SKM-1 (cell line): Measurements from ENCODE around the gene ASIC2.

Experiments
- DNase-seq: peaks from one replicate; lab custom pipeline; 2025; ENCODE audit not compliant: unreplicated experiment; lab: John Stamatoyannopoulos, UW

ASIC2 gene

DNA sequence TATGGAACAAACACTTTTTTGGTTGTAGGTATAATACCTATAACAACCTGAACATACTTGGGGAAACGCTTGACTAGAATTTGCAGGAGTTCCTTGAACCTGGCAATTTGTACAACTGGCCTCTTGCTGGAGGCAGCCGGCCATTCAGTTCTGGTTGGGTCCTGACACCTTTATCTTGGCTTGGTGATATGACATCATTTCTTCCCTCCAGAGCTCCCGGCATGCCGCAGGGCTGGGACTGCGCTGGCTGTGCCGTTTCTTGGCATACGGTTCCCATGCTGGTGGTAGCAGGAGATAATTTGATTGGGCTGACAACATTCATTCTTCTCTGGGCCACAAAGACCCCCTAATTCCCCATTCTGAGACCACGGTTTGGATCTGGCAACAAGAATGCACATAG, 87.5 kb downstream of the ASIC2 start:
- no peak for DNase-seq

DNA sequence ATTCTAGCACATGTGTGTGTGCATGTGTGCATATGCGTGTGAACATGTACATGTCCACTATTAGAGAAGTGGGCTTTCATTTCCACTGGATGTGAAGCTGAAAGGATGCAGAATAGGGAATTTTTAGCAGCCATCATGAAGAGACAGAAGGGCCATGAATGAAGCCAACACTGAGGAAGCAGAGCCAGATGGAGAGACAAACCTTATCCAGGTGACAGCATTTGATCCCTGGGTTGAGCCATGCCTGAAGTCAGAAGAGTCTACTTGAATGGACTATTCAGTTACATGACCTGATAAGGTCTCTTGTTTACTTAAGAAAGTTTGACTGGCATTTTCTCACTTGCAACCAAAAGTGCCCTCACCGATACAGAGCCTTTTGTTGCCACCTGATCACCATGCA, 88.4 kb downstream of the ASIC2 start:
- DNase-seq = no peak

DNA sequence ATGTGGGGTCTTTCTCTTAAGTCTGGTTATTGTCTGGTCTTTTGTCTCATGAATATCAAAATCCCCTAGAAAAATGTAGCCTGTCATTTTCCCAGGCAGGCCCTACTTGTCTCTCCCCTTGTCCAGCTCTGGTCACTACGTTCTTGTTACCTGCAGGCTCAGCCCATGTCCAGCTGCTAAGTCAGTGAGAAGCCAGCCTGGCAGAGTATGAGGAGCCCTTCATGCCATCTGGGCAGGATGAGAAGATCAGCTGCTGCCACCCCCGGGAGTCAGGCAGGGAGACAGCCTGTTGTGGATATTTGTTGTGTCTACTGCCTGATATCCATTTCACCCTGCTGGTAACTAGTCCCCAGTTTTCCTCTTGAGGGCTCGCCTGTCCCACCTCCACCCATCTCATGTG, 88.9 kb downstream of the ASIC2 start:
- DNase-seq = no peak

DNA sequence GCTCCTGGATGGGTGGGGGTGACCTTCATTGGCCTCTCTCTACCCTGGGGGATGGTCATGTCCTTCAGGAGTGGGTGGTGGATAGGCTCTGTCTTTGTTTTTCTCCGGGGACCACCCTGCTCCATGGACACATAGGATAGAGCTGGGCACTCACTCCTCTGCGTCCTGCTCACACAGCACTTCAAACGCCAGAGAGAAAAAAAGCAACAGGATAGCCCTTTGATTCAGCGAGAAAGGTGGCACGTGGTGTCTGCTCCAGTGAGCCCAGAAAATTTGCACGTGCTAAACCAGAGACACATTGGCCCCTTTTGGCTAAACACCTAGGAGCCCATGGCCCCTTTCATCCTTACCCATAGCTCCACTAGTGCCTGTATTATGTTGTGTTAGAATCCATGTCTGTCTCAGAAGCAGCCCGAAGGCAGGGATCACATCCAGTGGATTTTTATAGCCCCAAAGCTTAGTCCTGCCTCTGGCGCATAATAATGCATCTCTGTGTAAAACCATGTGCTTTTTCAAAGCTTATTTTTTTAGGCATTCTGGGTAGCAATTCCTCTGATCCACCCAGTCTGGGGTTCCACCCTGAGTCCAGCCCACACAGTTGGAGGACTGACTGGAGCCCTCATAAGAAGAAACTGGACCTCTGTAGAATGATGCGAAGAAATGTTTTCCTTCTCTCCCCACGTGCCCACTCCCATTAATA, 90.1 kb downstream of the ASIC2 start:
- no peak for DNase-seq

DNA sequence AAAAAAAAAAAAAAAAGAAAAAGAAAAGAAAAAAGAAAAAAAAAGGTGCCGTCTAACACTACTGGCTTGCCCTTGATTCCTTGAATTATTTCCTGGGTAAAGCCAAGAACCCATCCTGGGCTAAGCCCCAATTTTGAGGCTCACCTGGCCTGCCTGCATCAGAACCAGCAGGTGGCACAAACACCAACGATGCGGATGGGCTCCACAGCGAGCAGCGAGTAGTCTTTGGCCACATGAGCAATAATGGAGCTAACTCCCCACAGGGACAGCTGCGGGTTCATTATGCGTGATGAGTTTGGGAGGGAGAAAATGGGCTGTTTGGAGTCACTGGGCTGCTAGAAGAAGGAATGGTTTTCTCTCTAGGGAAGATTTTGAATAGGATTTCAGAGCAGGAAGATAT, 91.1 kb downstream of the ASIC2 start:
- DNase-seq = no peak

DNA sequence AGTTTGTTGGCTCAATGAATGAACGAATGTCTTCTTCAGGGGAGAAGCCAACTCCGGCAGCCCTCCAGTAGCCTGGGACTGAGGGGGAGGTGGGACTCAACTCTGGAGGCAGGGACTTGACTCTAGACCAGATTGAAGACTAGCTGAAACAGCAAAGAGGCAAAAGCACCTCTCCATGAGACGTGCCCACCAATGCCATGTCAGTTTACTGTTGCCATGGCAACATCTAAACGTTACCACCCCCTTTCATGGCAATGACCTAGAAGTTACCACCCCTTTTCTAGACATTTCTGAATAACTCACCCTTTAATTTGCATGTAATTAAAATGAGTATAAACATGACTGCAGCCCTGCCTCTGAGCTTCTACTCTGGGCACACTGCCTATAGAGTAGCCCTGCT, 91.8 kb downstream of the ASIC2 start:
- no peak for DNase-seq

DNA sequence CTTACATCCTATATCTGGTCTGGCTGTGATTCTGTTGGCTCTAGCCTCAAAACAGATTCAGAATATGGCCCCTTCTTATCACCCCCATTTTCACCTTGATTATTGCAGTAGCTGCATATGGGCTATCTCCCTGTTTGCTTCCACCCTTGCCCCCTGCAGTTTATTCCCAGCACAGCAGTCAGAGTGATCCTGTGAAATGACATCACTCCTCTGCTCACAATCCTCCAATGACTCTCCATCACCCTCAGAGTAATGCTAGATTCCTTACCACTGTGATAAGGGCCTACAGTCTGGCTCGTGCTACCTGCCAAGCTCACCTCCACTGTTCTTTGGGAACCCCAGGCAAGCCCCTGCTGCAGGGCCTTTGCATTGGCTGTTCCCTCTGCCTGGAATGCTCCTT, 92.5 kb downstream of the ASIC2 start:
- no peak for DNase-seq

DNA sequence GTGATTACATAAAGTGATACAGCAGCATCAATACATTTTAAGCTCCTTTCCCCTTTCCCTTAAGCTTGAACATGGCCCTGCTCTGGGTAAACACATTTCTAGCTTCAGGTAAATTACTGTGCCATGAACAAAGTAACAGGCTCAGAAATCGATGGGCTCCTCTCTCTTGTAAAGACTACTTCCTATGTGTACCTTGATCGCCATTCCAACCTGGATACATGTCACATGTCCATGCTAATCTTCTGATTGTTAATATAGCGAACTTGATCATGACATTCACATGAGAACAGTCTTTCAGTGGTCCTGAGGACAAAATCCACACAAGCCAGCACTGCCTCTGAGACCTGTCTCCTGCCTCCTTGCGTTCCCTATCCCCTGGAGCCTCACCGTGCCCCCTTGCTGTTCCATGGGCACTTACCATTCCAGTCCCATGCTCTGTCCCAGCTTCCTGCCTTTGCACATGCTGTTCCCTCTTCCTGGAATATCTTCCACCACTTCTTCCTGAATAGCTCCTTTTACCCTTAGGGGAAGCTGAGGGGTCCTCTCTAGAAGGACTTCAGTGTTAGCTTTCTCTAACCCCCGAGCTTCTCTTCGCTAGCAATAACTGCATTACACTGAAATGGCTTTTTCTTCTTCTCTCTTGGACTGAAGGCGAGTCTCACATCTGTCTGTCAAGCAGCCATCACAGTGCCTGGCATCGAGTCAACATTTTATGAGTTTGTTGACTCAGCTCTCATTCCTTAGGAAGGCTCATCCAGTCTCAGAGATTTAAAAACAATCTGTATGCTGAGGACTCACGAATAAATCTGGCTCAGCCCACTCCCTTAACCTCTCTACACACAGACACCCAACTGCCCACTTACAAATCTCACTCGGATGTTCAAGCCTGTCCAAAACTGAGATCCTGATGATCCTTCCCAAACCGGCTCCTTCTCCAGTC, 93.3 kb downstream of the ASIC2 start:
- no peak for DNase-seq

DNA sequence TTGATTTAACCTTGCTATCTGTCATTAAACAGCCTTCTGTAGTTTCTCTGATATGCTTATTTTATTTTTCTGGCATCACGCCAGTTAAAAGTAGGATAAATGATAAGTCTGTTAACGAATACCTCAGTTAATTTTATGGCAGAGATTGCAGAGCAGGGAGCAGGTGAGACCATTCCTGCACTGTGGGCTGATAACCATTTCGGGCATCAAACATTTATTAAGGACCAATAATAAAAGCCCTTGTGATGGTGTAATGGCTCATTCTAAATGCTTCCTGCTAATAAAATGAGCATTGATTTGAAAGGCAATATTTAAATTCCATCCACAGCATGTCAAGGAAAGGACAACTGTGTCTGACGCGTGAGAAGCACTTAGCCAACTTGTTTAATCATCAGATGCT, 94.1 kb downstream of the ASIC2 start:
- no peak for DNase-seq

DNA sequence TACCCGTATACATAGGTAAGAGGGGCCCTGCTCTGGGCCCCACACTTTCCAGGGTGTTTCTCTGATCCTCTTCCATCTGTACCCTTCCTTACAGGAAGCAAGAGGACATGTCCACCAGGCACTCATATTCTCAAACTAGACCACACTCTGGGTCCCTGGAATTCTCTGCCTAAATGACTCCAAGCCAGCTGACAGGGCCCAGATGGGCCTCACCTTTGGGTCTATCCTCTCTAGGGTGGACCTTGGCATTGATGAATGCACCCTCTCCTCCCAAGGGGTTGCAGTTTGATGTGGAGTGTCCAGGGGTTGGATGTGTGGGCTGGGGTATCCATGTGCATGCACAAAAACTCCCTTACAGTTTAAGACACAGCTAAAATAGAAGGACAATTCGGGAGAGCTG, 95.8 kb downstream of the ASIC2 start:
- DNase-seq = no peak

DNA sequence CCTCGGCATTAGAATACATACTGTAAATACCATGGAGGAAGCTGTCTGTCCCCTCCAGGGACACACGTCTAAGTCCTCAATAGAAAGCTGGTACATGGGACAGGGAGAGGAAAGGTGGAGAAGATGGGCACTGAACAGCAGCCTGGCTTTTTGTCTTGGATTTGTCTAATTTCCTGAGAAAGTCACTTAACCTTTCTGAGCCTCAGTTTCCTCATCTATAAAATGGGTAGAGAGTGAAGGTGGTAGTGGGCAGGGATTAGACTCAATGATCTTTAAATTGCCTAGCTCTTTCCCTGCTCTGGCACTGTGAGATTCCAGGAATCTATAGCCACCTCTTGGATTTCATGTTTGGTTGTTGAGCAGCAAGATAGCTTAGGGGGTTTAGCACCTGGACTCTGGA, 96.2 kb downstream of the ASIC2 start:
- DNase-seq = no peak

DNA sequence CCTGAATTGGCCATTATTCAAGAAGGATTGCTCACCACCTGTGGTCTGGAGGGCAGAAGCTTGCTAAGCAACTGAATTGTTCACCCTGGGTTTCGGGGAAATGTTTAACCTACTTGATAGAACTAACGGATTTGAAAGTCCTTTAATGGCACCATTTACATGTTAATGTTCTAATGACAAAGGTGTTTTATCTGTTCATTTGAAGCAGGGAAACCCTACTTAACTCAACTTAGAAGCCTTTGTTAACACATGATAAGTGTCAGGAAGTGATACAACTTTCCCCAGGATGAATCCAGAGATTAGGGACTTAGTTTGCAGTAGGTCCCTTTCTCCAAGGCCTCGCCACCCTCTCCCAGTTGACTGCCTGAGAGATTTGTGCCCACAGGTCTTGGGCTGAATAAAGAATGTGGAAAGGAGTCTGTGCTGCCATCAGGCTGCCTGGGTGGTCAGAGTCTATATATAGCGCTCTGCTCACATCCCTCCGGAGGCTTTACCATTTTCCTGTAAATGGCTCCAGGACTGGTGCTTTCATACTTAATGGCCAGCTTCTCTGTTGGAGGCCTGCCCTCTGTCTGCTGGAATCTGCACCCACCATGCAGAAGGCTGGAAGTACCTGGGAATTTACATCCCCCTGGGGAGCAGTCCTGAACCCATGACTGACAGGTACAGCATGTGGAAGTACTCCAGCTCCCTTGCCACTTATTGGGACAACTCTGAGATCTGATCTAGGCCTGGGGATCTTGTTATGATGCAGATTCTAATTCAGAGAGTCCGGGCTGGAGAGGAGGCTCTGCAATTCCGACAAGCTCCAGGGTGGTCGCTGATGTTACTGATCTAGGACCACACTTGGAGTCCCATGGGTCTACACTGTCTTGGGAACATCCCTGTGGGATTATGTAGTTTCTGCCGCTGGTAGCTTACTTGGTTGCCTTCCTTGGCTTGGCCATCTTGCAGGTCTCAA, 99.9 kb downstream of the ASIC2 start:
- no peak for DNase-seq

DNA sequence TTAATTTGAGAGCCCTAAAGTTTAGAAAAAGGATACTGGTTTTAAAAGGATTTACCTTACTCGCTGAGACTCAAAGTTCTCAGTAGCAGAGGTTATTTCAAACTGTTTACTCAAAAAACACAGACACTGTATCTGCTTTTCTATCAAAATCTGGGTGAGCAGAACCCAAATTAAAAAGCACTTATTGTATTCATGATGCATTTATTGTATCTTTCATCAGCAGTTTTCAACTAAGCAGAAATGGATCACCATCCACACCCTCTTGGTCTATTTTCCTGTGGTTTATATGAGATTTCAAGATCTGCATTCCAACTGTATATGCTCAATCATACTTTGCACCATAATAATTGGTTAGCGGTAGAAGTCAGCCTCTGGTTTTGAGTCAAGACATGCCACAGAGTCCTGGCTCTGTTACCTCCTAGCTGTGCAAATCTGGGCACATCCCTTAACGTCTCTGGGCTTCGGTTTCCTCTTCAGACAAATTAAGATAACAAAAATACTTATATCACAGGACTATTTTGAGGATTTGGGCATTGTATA, 109.5 kb downstream of the ASIC2 start:
- no peak for DNase-seq

DNA sequence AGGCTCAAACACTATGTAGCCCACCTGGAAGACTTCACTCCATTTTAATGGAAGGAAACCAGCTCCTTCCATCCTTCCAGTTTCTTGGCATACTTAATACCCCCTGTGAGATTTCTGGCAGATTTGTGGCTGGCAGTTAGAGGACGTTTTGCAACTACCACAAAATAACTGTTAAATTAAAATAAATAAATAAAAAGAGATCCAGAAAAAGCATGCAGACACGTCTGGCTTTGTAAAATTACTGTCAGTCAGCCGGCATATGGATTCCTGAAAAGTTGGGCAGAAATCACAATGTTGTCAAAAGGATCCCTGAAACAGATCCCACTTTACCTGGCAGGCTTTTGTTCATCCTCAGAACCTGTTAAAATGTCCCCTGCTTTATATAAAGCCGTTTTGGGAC, 113.9 kb downstream of the ASIC2 start:
- DNase-seq = no peak

DNA sequence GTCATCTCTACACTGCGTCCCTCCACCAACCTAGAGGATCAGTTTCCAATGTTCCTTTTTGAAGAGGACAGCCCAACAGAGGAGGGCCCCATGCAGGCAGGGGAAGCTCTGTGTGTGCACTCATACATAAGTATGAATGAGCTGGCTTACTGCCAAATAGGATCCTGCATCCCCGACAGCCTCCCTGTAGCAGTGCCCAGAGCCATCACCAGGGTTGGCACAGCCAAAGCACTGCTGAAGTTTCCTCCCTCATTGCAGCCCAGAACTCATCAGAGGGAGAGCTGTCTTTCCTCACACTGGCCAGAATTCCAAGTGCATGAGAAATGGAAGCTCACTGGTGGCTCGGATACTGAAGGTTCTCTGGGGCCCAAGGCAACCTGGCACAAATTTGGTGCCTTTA, 114.4 kb downstream of the ASIC2 start:
- DNase-seq = no peak

DNA sequence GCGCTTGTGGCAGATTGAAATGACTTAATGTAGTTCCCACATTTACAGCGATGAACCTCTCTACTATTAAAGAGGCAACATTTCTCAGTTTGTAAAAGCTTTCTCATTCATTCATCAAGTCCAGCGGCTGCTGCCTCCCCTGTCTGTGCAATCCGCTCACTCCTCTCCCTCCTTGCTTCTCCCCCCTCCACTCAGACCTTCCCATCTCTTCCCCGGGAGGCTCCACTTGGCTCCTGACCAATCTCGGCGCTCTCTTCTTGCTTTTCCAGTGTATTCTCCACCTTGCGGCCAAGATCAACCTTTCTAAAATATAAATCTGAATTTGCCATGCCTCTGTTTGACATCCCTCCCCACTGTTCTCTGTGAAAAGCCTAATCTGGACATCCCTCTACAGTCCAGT, 117.5 kb downstream of the ASIC2 start:
- DNase-seq = no peak

DNA sequence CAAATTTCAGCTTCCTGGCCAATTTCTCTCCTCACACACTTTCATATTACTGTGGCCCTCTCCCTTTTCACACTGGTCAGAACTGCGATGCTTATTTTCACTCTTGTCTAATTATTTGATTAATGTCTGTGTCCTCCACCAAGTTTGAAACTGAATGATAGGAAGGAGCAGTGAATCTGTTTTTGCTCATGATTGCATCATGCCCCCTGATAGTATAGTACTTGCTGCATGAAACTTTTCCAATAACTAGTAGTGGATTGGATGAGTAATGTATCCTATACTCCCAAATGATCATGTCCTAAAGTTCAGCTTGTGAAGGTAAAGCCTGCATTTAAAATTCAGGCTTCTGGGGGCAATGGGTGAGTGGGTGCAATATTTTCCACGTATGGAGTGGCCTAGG, 121.2 kb downstream of the ASIC2 start:
- DNase-seq = no peak

DNA sequence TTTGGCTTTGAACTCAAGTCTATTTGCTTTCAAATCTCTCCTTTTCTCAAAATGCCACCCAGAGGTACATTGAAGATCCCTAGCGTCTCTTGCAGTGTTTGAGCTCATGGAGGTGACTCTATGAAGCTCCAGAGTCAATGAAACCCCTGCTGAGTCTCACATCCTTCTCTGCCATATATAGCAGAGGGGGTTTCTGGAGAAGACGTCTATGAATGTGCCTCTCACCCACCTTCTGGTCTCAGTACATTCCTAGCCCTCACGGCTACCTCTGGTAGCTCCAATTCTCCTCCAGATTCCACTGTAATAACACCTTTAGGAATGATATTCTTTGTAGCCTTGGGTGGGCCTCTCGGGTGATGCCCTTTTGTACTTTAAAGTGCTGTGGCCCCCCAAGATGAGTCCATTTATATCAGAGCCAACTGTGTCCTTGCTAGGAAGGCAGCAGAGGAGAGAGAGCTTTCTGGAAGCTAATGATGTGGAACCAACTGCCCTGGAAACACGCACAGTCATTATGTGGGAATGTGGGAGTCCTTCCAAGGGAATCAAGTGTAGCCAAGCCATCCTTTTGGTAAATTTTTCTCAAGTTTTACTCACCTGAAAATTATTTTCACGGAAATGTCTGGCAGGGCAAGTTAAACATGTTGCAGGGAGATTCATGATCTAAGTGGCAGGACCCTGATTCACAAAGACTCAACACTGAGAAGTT, 123.4 kb downstream of the ASIC2 start:
- DNase-seq = no peak

DNA sequence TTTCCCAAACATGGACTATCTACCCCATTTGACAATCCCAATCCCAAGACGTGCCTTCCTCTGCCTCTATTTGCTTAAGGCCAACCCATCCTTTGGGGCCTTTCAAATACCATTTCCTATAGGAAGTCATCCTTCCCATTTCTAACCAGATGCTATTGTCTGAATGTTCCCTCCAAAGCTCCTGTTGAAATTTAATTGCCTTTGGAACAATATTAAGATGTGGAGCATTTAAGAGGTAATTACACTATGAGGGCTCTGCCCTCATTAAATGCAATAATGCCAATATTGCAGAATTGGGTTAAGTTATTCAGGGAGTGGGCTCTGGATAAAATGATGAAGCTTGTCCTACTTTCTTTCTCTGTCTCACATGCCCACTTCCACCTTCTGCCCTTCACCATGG, 125.4 kb downstream of the ASIC2 start:
- DNase-seq = no peak

DNA sequence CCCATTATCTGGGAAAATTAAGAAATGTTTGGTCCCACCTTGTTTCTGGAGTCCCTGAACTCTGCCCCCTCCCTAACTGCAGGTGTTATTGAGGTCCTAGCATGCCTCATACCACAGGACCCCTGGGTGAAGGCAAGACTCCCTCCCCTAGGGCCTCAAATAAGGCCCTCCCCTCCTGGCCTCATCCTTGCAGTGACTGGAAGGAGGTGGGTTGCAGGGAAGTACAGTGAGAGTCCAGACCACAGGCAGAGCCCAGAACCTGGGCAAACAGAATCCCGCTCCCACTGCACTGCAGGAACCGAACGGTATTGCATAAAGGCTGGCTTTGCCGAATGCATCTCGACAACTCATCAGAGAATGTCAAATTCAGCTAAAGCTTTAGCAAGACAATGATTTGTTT, 126.6 kb downstream of the ASIC2 start:
- no peak for DNase-seq
